Measurements from ENCODE around the gene CALY.

CALY gene

GRCh38 chr10:133283931-133284330 is 52.8 kb downstream of the CALY start:
- TF ChIP-seq CTCF (IDR thresholded peaks at IDR 0.05): no peak

- TF ChIP-seq CTCF (IDR thresholded peaks at IDR 0.05): no peak
Measured at GRCh38 chr10:133282846-133283390, 53.8 kb downstream of the CALY start.

- TF ChIP-seq CTCF (IDR thresholded peaks at IDR 0.05): no peak
Measured at GRCh38 chr10:133281628-133282372, 54.9 kb downstream of the CALY start.

GRCh38 chr10:133281084-133281483 is 55.6 kb downstream of the CALY start:
- TF ChIP-seq CTCF (IDR thresholded peaks at IDR 0.05): no peak

GRCh38 chr10:133280391-133281059 is 56.2 kb downstream of the CALY start:
- TF ChIP-seq CTCF (IDR thresholded peaks at IDR 0.05): no peak

GRCh38 chr10:133279326-133280226 is 57.1 kb downstream of the CALY start:
- TF ChIP-seq CTCF (IDR thresholded peaks at IDR 0.05): no peak

GRCh38 chr10:133278577-133279265 is 58.0 kb downstream of the CALY start:
- TF ChIP-seq CTCF (IDR thresholded peaks at IDR 0.05): no peak

All from LNCAP (cell line).